ENCODE measurements around the gene MYO18B. TPM values are rescaled to one million over a fixed set of nuclear protein-coding genes. Genes with fewer than 3 reads are reported as not detected.

Gene MYO18B
- total and polyA plus RNA-seq, 2 of the 4 experiments (the other 2 are of a cell fraction) = under 0.01 TPM; not detected in 1

GRCh38 chr22:25964961-25965730 is 223.2 kb downstream of the MYO18B start:
- no peaks in the 10 kb centered on the region for H3K9me1 ChIP-seq (ENCODE audit: insufficient read depth, low read length)
- no peak overlapping the region for H3K18ac ChIP-seq (ENCODE audit: low read depth, low read length)
- peaks cover 6% of the 10 kb centered on the region for H3K9me3 ChIP-seq (ENCODE audit: control insufficient read depth, insufficient read depth, low read length)
- H3K4me1 ChIP-seq (ENCODE audit: control insufficient read depth, insufficient read depth, low read length) = no peaks in the 10 kb centered on the region
- no peak overlapping the region for H3K14ac ChIP-seq (replicated peaks; ENCODE audit: low read depth, low read length)
- ATAC-seq (ENCODE audit: low read depth) (no peak), DNase-seq (no peak)
- H3K36me3 ChIP-seq (ENCODE audit: control insufficient read depth, insufficient read depth, low read length) = no peaks in the 10 kb centered on the region
- H3K27me3 ChIP-seq (ENCODE audit: control insufficient read depth, insufficient read depth, low read length) = no peaks in the 10 kb centered on the region
- no TSS peak for BruUV-seq (replicated peaks)
- H2AK9ac ChIP-seq (replicated peaks; ENCODE audit: low read depth, low read length, poor library complexity) = no peak overlapping the region
- no peak overlapping the region for H3K4ac ChIP-seq (ENCODE audit: low read depth, low read length)
- H3K4me2 ChIP-seq (ENCODE audit: low read depth, low read length) = no peak overlapping the region
- H4K91ac ChIP-seq (ENCODE audit: insufficient read depth, low read depth, low read length) = no peak overlapping the region
- H3K9ac ChIP-seq (ENCODE audit: low read depth, low read length) = no peak overlapping the region
- no peak overlapping the region for H2BK15ac ChIP-seq (ENCODE audit: low read depth, low read length)
- no peak overlapping the region for H3K4me3 ChIP-seq (ENCODE audit: insufficient read depth, low read depth, low read length)
- H2BK5ac ChIP-seq (ENCODE audit: low read depth, low read length, poor library complexity, severe bottlenecking) = no peak overlapping the region
- H3K56ac ChIP-seq (ENCODE audit: extremely low read depth, insufficient read depth, low read length) = no peak overlapping the region
- no peak overlapping the region for H2BK20ac ChIP-seq (ENCODE audit: low read depth, low read length)
- H4K5ac ChIP-seq (ENCODE audit: low read depth, low read length) = no peak overlapping the region
- no peak overlapping the region for H3K23ac ChIP-seq (ENCODE audit: low read depth, low read length)
- H2AK5ac ChIP-seq (ENCODE audit: low read depth, low read length) = no peak overlapping the region
- H4K20me1 ChIP-seq (ENCODE audit: insufficient read depth, low read length) = no peaks in the 10 kb centered on the region
- no peak overlapping the region for H2BK120ac ChIP-seq (ENCODE audit: low read depth, low read length)
- no peak overlapping the region for H4K8ac ChIP-seq (ENCODE audit: low read depth in 2 of 2, low read length in 2 of 2)
- WGBS, 2 experiments (ENCODE audit: extremely low coverage in 2 of 2, insufficient read length in 1 of 2) = no CpG with 5 or more reads among the region's 10 CpGs
- H3K27ac ChIP-seq (ENCODE audit: insufficient read depth, low read length) = no peak overlapping the region
- H3K79me1 ChIP-seq (ENCODE audit: low read depth in 1 of 2, low read length in 2 of 2) = no peaks in the 10 kb centered on the region
- intact Hi-C loops (cut with micrococcal nuclease) = no loop called here
- dilution Hi-C loops (cut with HindIII; ENCODE audit: low sequenced_read_pairs, unreplicated experiment) = no loop called here
- no peak overlapping the region for H2AFZ ChIP-seq (replicated peaks; ENCODE audit: low read length, poor library complexity)
- in situ Hi-C loops (cut with MboI; ENCODE audit: low sequenced_read_pairs) = no loop called here
- TF ChIP-seq SMC3 (IDR thresholded peaks at IDR 0.05; ENCODE audit: low read depth, low read length) = no peak
- no peak for TF ChIP-seq RFX5 (IDR thresholded peaks at IDR 0.05; ENCODE audit: low read depth, low read length)
- no peak for TF ChIP-seq CEBPB (IDR thresholded peaks at IDR 0.05; ENCODE audit: low read depth, low read length)
- TF ChIP-seq CTCF (conservative IDR thresholded peaks at IDR 0.05; ENCODE audit: low read depth, low read length) = no peak
- no peak for TF ChIP-seq RAD21 (IDR thresholded peaks at IDR 0.05; ENCODE audit: low read length)
- no peak for TF ChIP-seq MXI1 (IDR thresholded peaks at IDR 0.05; ENCODE audit: borderline replicate concordance, low read depth, low read length)
- no peak for TF ChIP-seq MAZ (IDR thresholded peaks at IDR 0.05; ENCODE audit: borderline replicate concordance, low read depth, low read length)
- TF ChIP-seq POLR2A (IDR thresholded peaks at IDR 0.05; ENCODE audit: low read depth, low read length) = no peak
- TF ChIP-seq CHD1 (IDR thresholded peaks at IDR 0.05; ENCODE audit: low read depth, low read length) = no peak
- no peak for TF ChIP-seq NFE2L2 (IDR thresholded peaks at IDR 0.05; ENCODE audit: low read depth, low read length)
- TF ChIP-seq FOS (IDR thresholded peaks at IDR 0.05; ENCODE audit: low read depth, low read length) = no peak
- no peak for TF ChIP-seq BHLHE40 (IDR thresholded peaks at IDR 0.05; ENCODE audit: low read depth, low read length)
- no peak for TF ChIP-seq MAFK (IDR thresholded peaks at IDR 0.05; ENCODE audit: low read depth, low read length)
- no peak for TF ChIP-seq RCOR1 (IDR thresholded peaks at IDR 0.05; ENCODE audit: insufficient replicate concordance, low read length)
- no peak for TF ChIP-seq USF2 (IDR thresholded peaks at IDR 0.05; ENCODE audit: low read depth, low read length)
- no peak for TF ChIP-seq ELK1 (IDR thresholded peaks at IDR 0.05; ENCODE audit: borderline replicate concordance, low read depth, low read length)
- CTCF ChIA-PET = no interaction called here
- POLR2A ChIA-PET (ENCODE audit: unreplicated experiment) = no interaction called here
